HepG2 (cell line): ENCODE data around the gene CTIF. TPM values are rescaled to one million over a fixed set of nuclear protein-coding genes. Genes with fewer than 3 reads are reported as not detected.

Experiments used
- ATF2 ChIP-seq: sonication (generic); formaldehyde crosslinking; IDR thresholded peaks from 2 replicates; pipeline ENCODE4 v1.4.0; 2020; ENCODE audit warnings: missing genetic modification reagents
- BCLAF1 ChIP-seq: fragments of 450-650 bp; IDR thresholded peaks from 2 replicates; pipeline ENCODE4 v1.6.1; 2017; ENCODE audit warnings: mild to moderate bottlenecking
- CREB1 ChIP-seq, 2 experiments: fragments of 450-650 bp in 1 of 2; IDR thresholded peaks; 2 replicates each; pipeline ENCODE4 v1.6.1; 2016 to 2017; ENCODE audit warnings: control low read depth in 1 of 2, mild to moderate bottlenecking in 1 of 2, missing compliant biosample characterization in 1 of 2, missing genetic modification characterization in 1 of 2
- MIER3 ChIP-seq: IDR thresholded peaks from 2 replicates; pipeline ENCODE4 v1.6.1; 2016; ENCODE audit warnings: missing compliant biosample characterization, borderline replicate concordance
- MLXIP ChIP-seq: sonication (generic); formaldehyde crosslinking; IDR thresholded peaks from 2 replicates; pipeline ENCODE4 v1.9.0; 2021; ENCODE audit warnings: missing genetic modification reagents, borderline replicate concordance
- NR2F1 ChIP-seq, 2 experiments: fragments of 450-650 bp in 1 of 2; formaldehyde crosslinking in 1 of 2; IDR thresholded peaks; 2 replicates each; pipeline versions ENCODE4 v1.5.0 to v1.6.1; 2016 to 2020; ENCODE audit warnings: mild to moderate bottlenecking in 1 of 2, missing compliant biosample characterization in 1 of 2, missing genetic modification reagents in 1 of 2, moderate library complexity in 1 of 2
- RFXAP ChIP-seq: sonication (generic); formaldehyde crosslinking; IDR thresholded peaks from 2 replicates; pipeline ENCODE4 v1.4.0; 2020; ENCODE audit warnings: missing genetic modification reagents, borderline replicate concordance
- SOX13 ChIP-seq, 3 experiments: fragments of 450-650 bp in 1 of 3; sonication (generic) in 1 of 3; formaldehyde crosslinking in 1 of 3; IDR thresholded peaks in 2 of 3; conservative IDR thresholded peaks in 1 of 3; 2 replicates each; pipeline versions ENCODE4 v1.5.0 to v1.6.1; 2016 to 2020; ENCODE audit warnings: antibody characterized with exemption in 1 of 3, mild to moderate bottlenecking in 1 of 3, missing compliant biosample characterization in 1 of 3, missing genetic modification reagents in 1 of 3, moderate library complexity in 1 of 3
- STAT5B ChIP-seq: sonication (generic); formaldehyde crosslinking; IDR thresholded peaks from 2 replicates; pipeline ENCODE4 v1.4.0; 2020; ENCODE audit warnings: missing genetic modification reagents
- TEAD2 ChIP-seq: sonication (generic); formaldehyde crosslinking; IDR thresholded peaks from 2 replicates; pipeline ENCODE4 v1.9.0; 2021; ENCODE audit warnings: missing genetic modification reagents
- UBTF ChIP-seq: sonication (generic); formaldehyde crosslinking; IDR thresholded peaks from 2 replicates; pipeline ENCODE4 v1.4.0; 2020; ENCODE audit warnings: mild to moderate bottlenecking, missing genetic modification reagents
- ZFP1 ChIP-seq: IDR thresholded peaks from 2 replicates; pipeline ENCODE4 v1.6.1; 2016
- ZKSCAN8 ChIP-seq: IDR thresholded peaks from 2 replicates; pipeline ENCODE4 v1.6.1; 2016; ENCODE audit warnings: borderline replicate concordance, missing genetic modification reagents, missing compliant biosample characterization
- ZMAT5 ChIP-seq: sonication (generic); formaldehyde crosslinking; IDR thresholded peaks from 2 replicates; pipeline ENCODE4 v1.5.0; 2020; ENCODE audit warnings: mild to moderate bottlenecking, low read depth, missing genetic modification reagents, borderline replicate concordance
- ZNF12 ChIP-seq: sonication (generic); formaldehyde crosslinking; IDR thresholded peaks from 2 replicates; pipeline ENCODE4 v1.5.0; 2020; ENCODE audit warnings: missing genetic modification reagents
- ZNF251 ChIP-seq: sonication (generic); formaldehyde crosslinking; IDR thresholded peaks from 2 replicates; pipeline ENCODE4 v1.9.0; 2021; ENCODE audit warnings: mild to moderate bottlenecking, missing genetic modification reagents
- ZNF329 ChIP-seq: sonication (generic); formaldehyde crosslinking; IDR thresholded peaks from 2 replicates; pipeline ENCODE4 v1.9.0; 2021; ENCODE audit warnings: low read depth, mild to moderate bottlenecking, missing genetic modification reagents
- polyA plus RNA-seq, 8 experiments: library from polyadenylated mRNA; depleted of rRNA in 3 of 8; stranded (reverse) in 7 of 8; unstranded in 1 of 8; fragments of >200 nt; fragmentation: Illumina TruSeq in 4 of 8; extraction: Trizol in 4 of 8; gene quantifications; 2 replicates each; pipeline versions ENCODE4 v1.2.1 to v1.2.3, GENCODE V29; 2011 to 2016; ENCODE audit warnings: low read depth in 4 of 8, missing spikeins in 1 of 8, mixed read lengths in 1 of 8; ENCODE audit not compliant: insufficient read depth in 1 of 8
- total RNA-seq, 5 experiments: library from RNA; depleted of rRNA; stranded (reverse); fragments of >200 nt; fragmentation: Illumina TruSeq; extraction: Trizol; gene quantifications; 2 replicates each; pipeline ENCODE4 v1.2.3, GENCODE V29; 2016; ENCODE audit warnings: low read depth in 1 of 5

The CTIF gene
- total and polyA plus RNA-seq, 2 of the 13 experiments (the other 11 are each of a cell fraction or from before 2014, with no cell fraction given) = 18.2 to 28.0 TPM

- TF ChIP-seq UBTF (CRISPR knock-in tag) (peak; percentile 91), STAT5B (CRISPR knock-in tag) (no peak), MLXIP (peak; percentile 76; the same call in 1 of the 2 replicates), NR2F1 (CRISPR knock-in tag; IDR thresholded peaks at IDR 0.05) (peak; percentile 5 to 65; a peak in 3 of 4 replicates), ATF2 (CRISPR knock-in tag) (no peak; the same call in 1 of the 2 replicates), TEAD2 (CRISPR knock-in tag) (no peak), ZNF251 (CRISPR knock-in tag) (0 out of 2 replicates have a peak, but pooled peaks have one; percentile 49), MIER3 (CRISPR knock-in tag) (0 out of 2 replicates have a peak, but pooled peaks have one; percentile 16), SOX13 (IDR thresholded peaks at IDR 0.05) (peak; percentile 93), SOX13 (CRISPR knock-in tag; conservative IDR thresholded peaks at IDR 0.05 in 1 of 2, IDR thresholded peaks at IDR 0.05 in 1 of 2) (peak in 1 of 2 experiments; percentile 98; a peak in 2 of 4 replicates), ZKSCAN8 (peak; percentile 60; the same call in 1 of the 2 replicates), ZMAT5 (no peak), ZNF329 (CRISPR knock-in tag) (no peak), CREB1 (IDR thresholded peaks at IDR 0.05) (no peak), CREB1 (CRISPR knock-in tag; IDR thresholded peaks at IDR 0.05) (peak; percentile 14; the same call in 1 of the 2 replicates), ZNF12 (CRISPR knock-in tag) (no peak), RFXAP (CRISPR knock-in tag) (peak; percentile 91), BCLAF1 (no peak), ZFP1 (peak; percentile 62; the same call in 1 of the 2 replicates)
These were observed 37.0 kb downstream of the CTIF start (continued) for GRCh38 chr18:48575658-48576456.
